ENCODE data around the gene TAAR2.

- TF ChIP-seq CTCF (IDR thresholded peaks at IDR 0.05) = no peak
- TF ChIP-seq POLR2A (IDR thresholded peaks at IDR 0.05) = no peak
Measured at GRCh38 chr6:132624175-132624574, at the start of gene TAAR2.

Data from right lobe of liver (tissue), 4 donors.